Neuronal stem cell (in vitro differentiated cells): Measurements from ENCODE around the gene NME7.

Experiments used
- DNase-seq: peaks from one replicate; pipeline ENCODE4 v3.0.0-alpha.2; 2013; ENCODE audit warnings: low spot score
- H2AFZ ChIP-seq: one replicate; pipeline ENCODE4 v1.6.1; 2013; ENCODE audit warnings: mild to moderate bottlenecking, low read length, inconsistent platforms
- H2AK5ac ChIP-seq: 2 replicates; pipeline ENCODE4 v1.6.1; 2013; ENCODE audit warnings: low read depth, mild to moderate bottlenecking, inconsistent platforms, low read length, moderate library complexity, mixed read lengths
- H2BK120ac ChIP-seq: 2 replicates; pipeline ENCODE4 v1.6.1; 2013; ENCODE audit warnings: low read depth, mild to moderate bottlenecking, inconsistent platforms, low read length, moderate library complexity, mixed read lengths
- H2BK12ac ChIP-seq: one replicate; pipeline ENCODE4 v1.6.1; 2013; ENCODE audit warnings: low read length, inconsistent platforms
- H2BK15ac ChIP-seq: 2 replicates; pipeline ENCODE4 v1.6.1; 2013; ENCODE audit warnings: mild to moderate bottlenecking, low read length, inconsistent platforms, mixed read lengths
- H2BK5ac ChIP-seq: one replicate; pipeline ENCODE4 v1.6.1; 2013; ENCODE audit warnings: inconsistent platforms, mild to moderate bottlenecking, low read length, moderate library complexity
- H3K14ac ChIP-seq: one replicate; pipeline ENCODE4 v1.6.1; 2013; ENCODE audit warnings: low read length, inconsistent platforms
- H3K18ac ChIP-seq: 2 replicates; pipeline ENCODE4 v1.6.1; 2013; ENCODE audit warnings: low read length, inconsistent platforms
- H3K23ac ChIP-seq: 2 replicates; pipeline ENCODE4 v1.6.1; 2013; ENCODE audit warnings: low read depth, mild to moderate bottlenecking, mixed read lengths, low read length, inconsistent platforms; ENCODE audit not compliant: poor library complexity
- H3K27ac ChIP-seq: replicated peaks from 3 replicates; pipeline ENCODE4 v1.5.1; 2013; ENCODE audit warnings: low read length, inconsistent platforms
- H3K27me3 ChIP-seq, 3 experiments: 2 replicates each; pipeline ENCODE4 v1.6.1; 2013; ENCODE audit warnings: low read length in 3 of 3, mild to moderate bottlenecking in 2 of 3, inconsistent platforms in 1 of 3, low read depth in 1 of 3, mixed read lengths in 1 of 3, moderate library complexity in 1 of 3; ENCODE audit not compliant: control insufficient read depth in 3 of 3, insufficient read depth in 3 of 3
- H3K36me3 ChIP-seq, 2 donors: replicated peaks in 1 of 2; 2 replicates each; pipeline ENCODE4 v1.6.1; 2013; ENCODE audit warnings: low read length in 2 of 2; ENCODE audit not compliant: control insufficient read depth in 2 of 2, insufficient read depth in 2 of 2
- H3K4ac ChIP-seq: 2 replicates; pipeline ENCODE4 v1.6.1; 2013; ENCODE audit warnings: inconsistent platforms, mild to moderate bottlenecking, low read length, moderate library complexity
- H3K4me1 ChIP-seq, 2 donors: 1 replicate in 1 of 2; 2 replicates in 1 of 2; pipeline ENCODE4 v1.6.1; 2013; ENCODE audit warnings: low read length in 2 of 2, low read depth in 1 of 2; ENCODE audit not compliant: control insufficient read depth in 2 of 2, insufficient read depth in 1 of 2
- H3K4me2 ChIP-seq: one replicate; pipeline ENCODE4 v1.6.1; 2013; ENCODE audit warnings: mild to moderate bottlenecking, low read length, inconsistent platforms; ENCODE audit not compliant: insufficient read depth, poor library complexity, severe bottlenecking
- H3K4me3 ChIP-seq, 2 donors: 2 replicates each; pipeline ENCODE4 v1.5.1; 2013; ENCODE audit warnings: low read length in 2 of 2, mild to moderate bottlenecking in 2 of 2, inconsistent platforms in 1 of 2, moderate library complexity in 1 of 2
- H3K79me1 ChIP-seq: one replicate; pipeline ENCODE4 v1.6.1; 2013; ENCODE audit warnings: low read depth, mild to moderate bottlenecking, inconsistent platforms, low read length, moderate library complexity
- H3K9ac ChIP-seq: one replicate; pipeline ENCODE4 v1.6.1; 2013; ENCODE audit warnings: mild to moderate bottlenecking, low read depth, low read length, inconsistent platforms; ENCODE audit not compliant: poor library complexity
- H3K9me3 ChIP-seq, 2 donors: replicated peaks in 1 of 2; 2 replicates each; pipeline versions ENCODE3 to v1.6.1; 2013; ENCODE audit warnings: low read length in 2 of 2, mild to moderate bottlenecking in 2 of 2, inconsistent platforms in 1 of 2, low read depth in 1 of 2, mixed read lengths in 1 of 2, moderate library complexity in 1 of 2; ENCODE audit not compliant: control insufficient read depth in 2 of 2, insufficient read depth in 1 of 2
- H4K8ac ChIP-seq: one replicate; pipeline ENCODE4 v1.6.1; 2013; ENCODE audit warnings: low read depth, mild to moderate bottlenecking, inconsistent platforms, low read length, moderate library complexity
- H4K91ac ChIP-seq: one replicate; pipeline ENCODE4 v1.6.1; 2013; ENCODE audit warnings: low read length, low read depth, mild to moderate bottlenecking, inconsistent platforms; ENCODE audit not compliant: poor library complexity
- WGBS, 2 donors: extraction: QIAGEN DNeasy Blood & Tissue Kit; methylation state at CpG; one replicate each; pipeline ENCODE4 v1.1.7; 2013; ENCODE audit warnings: missing lambda C conversion rate in 2 of 2, mixed read lengths in 1 of 2; ENCODE audit not compliant: insufficient read length in 2 of 2, insufficient replicate concordance in 1 of 2; ENCODE audit errors: extremely low coverage in 2 of 2; 5-methylcytosine and 5-hydroxymethylcytosine counted together

NME7 gene

DNA sequence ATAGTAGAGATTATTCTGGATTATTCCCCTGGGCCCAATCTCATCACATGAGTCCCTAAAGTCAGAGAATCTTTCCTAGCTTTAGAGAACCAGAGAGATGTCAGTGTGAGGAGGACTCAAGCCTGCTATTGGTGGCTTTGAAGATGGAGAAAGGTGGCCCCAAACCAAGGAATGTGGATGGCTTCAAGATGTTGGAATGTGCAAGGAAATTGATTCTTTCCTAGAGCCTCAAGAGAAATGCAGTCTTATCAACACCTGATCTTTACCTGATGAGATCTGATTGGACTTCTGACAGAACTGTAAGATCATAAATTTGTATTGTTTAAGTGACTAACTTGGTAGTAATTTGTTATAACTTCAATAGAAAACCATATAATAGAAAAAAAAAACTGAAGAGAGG lies 51.0 kb downstream of the NME7 start:
- Histone ChIP-seq H3K23ac (no peak overlapping the region), H2BK15ac (no peak overlapping the region), H2BK12ac (no peak overlapping the region), H3K79me1 (no peaks in the 10 kb centered on the region), H3K9me3 (no peaks in the 10 kb centered on the region), H2AFZ (no peak overlapping the region), H3K18ac (no peak overlapping the region), H4K91ac (no peak overlapping the region), H3K14ac (no peak overlapping the region), H2BK5ac (no peak overlapping the region), H3K4ac (no peak overlapping the region), H3K4me1 (peaks cover 0 to 1% of the 10 kb centered on the region in 2 donors), H3K4me2 (no peak overlapping the region), H4K8ac (no peak overlapping the region), H2AK5ac (no peak overlapping the region), H3K27ac (no peak overlapping the region), H3K27me3 (no peaks in the 10 kb centered on the region), H2BK120ac (no peak overlapping the region), H3K4me3 (no peak overlapping the region), H3K36me3 (no peaks in the 10 kb centered on the region), H3K9ac (no peak overlapping the region)
- no peak for DNase-seq

DNA sequence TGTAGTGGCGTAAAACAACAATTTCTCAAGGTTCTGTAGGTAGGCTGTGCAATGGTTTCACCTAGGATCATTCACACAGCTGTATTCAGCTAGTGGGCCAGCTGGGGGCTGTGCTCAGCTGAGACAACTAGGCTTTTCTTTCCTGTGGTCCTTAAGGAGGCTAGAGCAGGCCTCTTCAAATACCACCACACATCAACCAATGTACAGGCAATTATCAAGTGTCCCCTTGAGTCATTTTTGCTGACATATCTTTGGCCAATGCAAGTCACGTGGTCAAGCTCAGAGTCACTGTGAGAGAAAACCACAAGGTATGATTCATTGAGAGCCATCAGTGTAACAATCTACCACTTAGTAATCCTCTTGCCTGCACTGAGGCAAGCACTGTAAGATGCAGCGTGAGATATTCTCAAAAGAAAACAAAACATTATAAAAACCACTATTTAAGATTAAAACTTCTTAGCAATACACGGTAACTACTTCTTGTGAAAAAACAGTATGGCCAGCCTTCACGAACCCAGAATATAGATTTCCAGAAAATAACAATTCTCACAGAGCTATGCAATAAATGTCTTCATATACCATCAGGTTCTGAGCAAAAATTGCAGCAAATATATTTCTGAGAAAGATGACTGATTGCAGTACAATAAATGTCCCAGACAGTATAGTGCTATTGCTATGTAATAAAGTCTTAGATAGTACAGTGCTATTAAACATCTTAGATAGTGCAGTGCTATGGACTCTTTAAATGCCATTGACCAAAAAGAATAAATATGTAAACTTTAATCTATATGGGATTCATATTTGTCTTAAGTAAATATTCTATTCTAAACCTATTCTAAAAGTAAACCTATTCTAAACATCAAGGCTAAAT lies 55.3 kb downstream of the NME7 start:
- Histone ChIP-seq H3K18ac (no peak overlapping the region), H3K27ac (no peak overlapping the region), H3K9ac (no peak overlapping the region), H3K14ac (no peak overlapping the region), H3K4me1 (peaks cover 1 to 12% of the 10 kb centered on the region in 2 donors), H2BK12ac (no peak overlapping the region), H3K4ac (no peak overlapping the region), H3K36me3 (no peaks in the 10 kb centered on the region), H2BK15ac (no peak overlapping the region), H3K79me1 (no peaks in the 10 kb centered on the region), H2AK5ac (no peak overlapping the region), H3K4me2 (no peak overlapping the region), H3K9me3 (no peaks in the 10 kb centered on the region), H3K27me3 (no peaks in the 10 kb centered on the region), H4K91ac (no peak overlapping the region), H2AFZ (no peak overlapping the region), H3K23ac (no peak overlapping the region), H2BK120ac (no peak overlapping the region), H4K8ac (no peak overlapping the region), H2BK5ac (no peak overlapping the region), H3K4me3 (no peak overlapping the region)
- WGBS, 2 donors, result no CpG with 5 or more reads among the region's 5 CpGs
- no peak for DNase-seq

DNA sequence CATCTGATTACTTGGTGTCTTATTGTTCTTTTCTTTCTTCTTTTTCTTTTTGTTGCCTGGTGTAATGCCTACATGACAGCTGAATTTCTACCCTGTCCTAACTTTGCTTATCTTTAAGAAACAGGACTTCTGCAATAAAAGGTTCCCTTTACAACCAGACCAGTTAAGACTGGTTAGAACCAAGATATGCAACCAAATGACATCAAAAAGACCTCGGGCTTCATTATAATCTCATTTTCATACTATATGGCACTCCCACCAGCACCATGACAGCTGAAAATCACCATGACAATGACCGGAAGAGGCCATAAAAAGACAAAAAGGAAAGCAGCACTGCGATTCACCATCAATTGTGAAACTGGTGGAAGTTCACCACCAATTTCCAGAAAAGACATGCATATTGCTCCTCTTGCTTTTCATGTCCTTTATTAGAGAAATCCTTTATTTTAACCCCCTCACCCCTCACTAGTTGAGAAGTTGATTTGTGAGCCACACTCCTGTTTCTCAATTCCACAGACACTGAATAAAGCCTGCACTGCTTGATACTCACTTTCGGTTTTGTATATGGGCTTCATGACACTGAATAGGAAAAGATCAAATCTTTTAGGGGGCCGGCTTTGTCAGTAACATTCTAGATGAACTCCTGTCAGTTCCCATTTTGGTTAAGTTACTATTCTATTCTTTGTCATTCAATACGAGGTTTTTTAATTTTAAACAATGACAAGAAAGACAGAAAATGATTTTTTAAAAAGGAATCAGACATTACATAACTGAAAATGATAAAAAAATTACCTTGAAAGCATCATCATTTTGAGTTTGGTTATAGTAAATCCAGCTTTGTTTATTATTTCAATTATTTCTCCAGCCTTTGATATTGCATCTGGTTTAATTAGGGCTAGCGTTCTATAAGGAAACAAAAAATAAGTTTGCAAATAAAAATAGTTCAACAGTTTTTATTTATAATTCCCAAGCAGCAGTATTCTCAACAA lies 58.1 kb downstream of the NME7 start:
- Histone ChIP-seq H3K4me1 (peaks cover 1 to 12% of the 10 kb centered on the region in 2 donors), H2AK5ac (no peak overlapping the region), H3K27me3 (no peaks in the 10 kb centered on the region), H3K4me2 (no peak overlapping the region), H3K36me3 (peaks cover 2 to 3% of the 10 kb centered on the region in 2 donors), H3K79me1 (no peaks in the 10 kb centered on the region), H4K91ac (no peak overlapping the region), H3K9me3 (no peaks in the 10 kb centered on the region), H3K27ac (no peak overlapping the region), H2AFZ (peak overlapping the region; percentile 67), H3K9ac (no peak overlapping the region), H3K18ac (no peak overlapping the region), H3K14ac (no peak overlapping the region), H4K8ac (no peak overlapping the region), H2BK12ac (no peak overlapping the region), H2BK5ac (no peak overlapping the region), H2BK120ac (no peak overlapping the region), H3K4ac (no peak overlapping the region), H3K23ac (no peak overlapping the region), H3K4me3 (peak overlapping the region in 1 of 2 donors; percentile 16), H2BK15ac (no peak overlapping the region)
- WGBS, 2 donors, result no CpG with 5 or more reads among the region's 7 CpGs
- DNase-seq, result no peak
